GM23338 (cell line): ENCODE measurements around the gene CALCB. TPM values are rescaled to one million over a fixed set of nuclear protein-coding genes. Genes with fewer than 3 reads are reported as not detected.

Experiments used
- ATAC-seq: fragments of 200-7000 bp; cut with Tn5 transposase; 3 replicates; pipeline ENCODE4 v1.9.1; 2020
- DNase-seq: peaks from one replicate; pipeline ENCODE4 v3.0.0-alpha.2; 2015; ENCODE audit warnings: low spot score
- H2AFZ ChIP-seq: fragments of 200-600 bp; sonication (generic); 2 replicates; pipeline ENCODE4 v1.8.0; 2016; ENCODE audit warnings: antibody characterized with exemption, mild to moderate bottlenecking, moderate library complexity
- H3F3A ChIP-seq: fragments of 200-600 bp; sonication (generic); replicated peaks from 2 replicates; pipeline ENCODE4 v1.8.0; 2017; ENCODE audit warnings: antibody characterized with exemption, mixed run types, low read depth
- H3K27ac ChIP-seq: fragments of 200-600 bp; sonication (generic); 2 replicates; pipeline ENCODE4 v1.6.1; 2016; ENCODE audit warnings: low read depth
- H3K27me3 ChIP-seq: fragments of 200-600 bp; sonication (generic); 2 replicates; pipeline ENCODE4 v1.8.0; 2016; ENCODE audit warnings: mild to moderate bottlenecking, mixed run types, moderate library complexity; ENCODE audit not compliant: insufficient read depth
- H3K36me3 ChIP-seq: fragments of 200-600 bp; sonication (generic); 2 replicates; pipeline ENCODE4 v1.8.0; 2016; ENCODE audit warnings: mild to moderate bottlenecking; ENCODE audit not compliant: insufficient read depth
- H3K4me1 ChIP-seq: fragments of 200-600 bp; sonication (generic); 2 replicates; pipeline ENCODE4 v1.8.0; 2016; ENCODE audit warnings: mild to moderate bottlenecking, moderate library complexity; ENCODE audit not compliant: insufficient read depth
- H3K4me2 ChIP-seq: fragments of 200-600 bp; sonication (generic); 2 replicates; pipeline ENCODE4 v1.7.1; 2017; ENCODE audit warnings: mixed run types
- H3K4me3 ChIP-seq: fragments of 200-600 bp; sonication (generic); 2 replicates; pipeline ENCODE4 v1.6.1; 2016; ENCODE audit warnings: mixed run types
- H3K79me2 ChIP-seq: fragments of 200-600 bp; sonication (generic); replicated peaks from 2 replicates; pipeline ENCODE4 v1.8.0; 2017; ENCODE audit warnings: mild to moderate bottlenecking; ENCODE audit not compliant: insufficient read depth
- H3K9me2 ChIP-seq: fragments of 200-600 bp; sonication (generic); 2 replicates; pipeline ENCODE4 v1.8.0; 2017; ENCODE audit not compliant: insufficient read depth
- H4K20me1 ChIP-seq: fragments of 200-600 bp; sonication (generic); replicated peaks from 2 replicates; pipeline ENCODE4 v1.8.0; 2017; ENCODE audit warnings: mild to moderate bottlenecking; ENCODE audit not compliant: insufficient read depth
- H3K27ac Mint-ChIP-seq: 2 replicates; pipeline ENCODE4 v1.8.0; 2020; ENCODE audit warnings: inconsistent platforms, mild to moderate bottlenecking, moderate library complexity, mixed read lengths
- H3K27me3 Mint-ChIP-seq: 3 replicates; pipeline ENCODE4 v1.8.0; 2022; ENCODE audit warnings: low read depth, mild to moderate bottlenecking, moderate library complexity, mixed read lengths, inconsistent platforms; ENCODE audit not compliant: insufficient read depth, poor library complexity
- H3K36me3 Mint-ChIP-seq: 3 replicates; pipeline ENCODE4 v1.8.0; 2021; ENCODE audit warnings: low read depth, mild to moderate bottlenecking, inconsistent platforms, moderate library complexity, mixed read lengths
- H3K4me1 Mint-ChIP-seq: 3 replicates; pipeline ENCODE4 v1.8.0; 2020; ENCODE audit warnings: mild to moderate bottlenecking, inconsistent platforms, mixed read lengths
- H3K4me3 Mint-ChIP-seq: 3 replicates; pipeline ENCODE4 v1.8.0; 2021; ENCODE audit warnings: moderate library complexity, mild to moderate bottlenecking, inconsistent platforms, mixed read lengths
- H3K9me3 Mint-ChIP-seq: 3 replicates; pipeline ENCODE4 v1.8.0; 2020; ENCODE audit warnings: moderate library complexity, mild to moderate bottlenecking, inconsistent platforms, mixed read lengths
- CREB1 ChIP-seq: fragments of 250-450 bp; sonication (Bioruptor Pico); IDR thresholded peaks from 2 replicates; pipeline ENCODE4 v1.5.0; 2020; ENCODE audit warnings: low read depth, mild to moderate bottlenecking, moderate library complexity
- CTCF ChIP-seq, 2 experiments: fragments of 200-600 bp in 1 of 2; sonication (generic) in 1 of 2; conservative IDR thresholded peaks; 2 replicates each; pipeline versions ENCODE4 v1.5.1 to v1.6.1; 2016 to 2017; ENCODE audit warnings: antibody characterized with exemption in 2 of 2, low read depth in 2 of 2, mild to moderate bottlenecking in 2 of 2, moderate library complexity in 1 of 2
- ETS1 ChIP-seq: IDR thresholded peaks from 2 replicates; pipeline ENCODE4 v1.6.1; 2016; ENCODE audit warnings: antibody characterized with exemption
- EZH2 ChIP-seq: fragments of 200-600 bp; sonication (generic); IDR thresholded peaks from one replicate; pipeline ENCODE4 v1.8.0; 2017; ENCODE audit warnings: antibody characterized with exemption, mild to moderate bottlenecking, low read depth; ENCODE audit not compliant: unreplicated experiment
- EZH2phosphoT487 ChIP-seq: fragments of 200-600 bp; sonication (generic); IDR thresholded peaks from one replicate; pipeline ENCODE4 v1.8.1; 2018; ENCODE audit warnings: antibody characterized with exemption; ENCODE audit not compliant: unreplicated experiment
- JUNB ChIP-seq: IDR thresholded peaks from one replicate; pipeline ENCODE4 v1.6.1; 2016; ENCODE audit warnings: antibody characterized with exemption; ENCODE audit not compliant: unreplicated experiment
- NANOG ChIP-seq: IDR thresholded peaks from 2 replicates; pipeline ENCODE4 v1.6.1; 2016; ENCODE audit warnings: antibody characterized with exemption, borderline replicate concordance
- POLR2AphosphoS5 ChIP-seq: IDR thresholded peaks from 2 replicates; pipeline ENCODE4 v1.6.1; 2016; ENCODE audit warnings: antibody characterized with exemption, low read depth
- REST ChIP-seq: IDR thresholded peaks from one replicate; pipeline ENCODE4 v1.6.1; 2018; ENCODE audit warnings: antibody characterized with exemption; ENCODE audit not compliant: unreplicated experiment
- STAT1 ChIP-seq: IDR thresholded peaks from one replicate; pipeline ENCODE4 v1.6.1; 2016; ENCODE audit warnings: antibody characterized with exemption; ENCODE audit not compliant: unreplicated experiment
- ZNF114 ChIP-seq: fragments of 250-450 bp; sonication (Bioruptor Pico); IDR thresholded peaks from 2 replicates; pipeline ENCODE4 v1.5.0; 2020; ENCODE audit warnings: mild to moderate bottlenecking, moderate library complexity
- ZNF331 ChIP-seq: fragments of 250-450 bp; sonication (Bioruptor Pico); IDR thresholded peaks from 2 replicates; pipeline ENCODE4 v1.5.0; 2020; ENCODE audit warnings: low read depth, mild to moderate bottlenecking, moderate library complexity
- ZNF462 ChIP-seq: fragments of 250-450 bp; sonication (Bioruptor Pico); IDR thresholded peaks from 2 replicates; pipeline ENCODE4 v1.5.0; 2020; ENCODE audit warnings: mild to moderate bottlenecking, moderate library complexity
- polyA plus RNA-seq: library from polyadenylated mRNA; unstranded; fragments of >200 nt; fragmentation: Nextera tagmentation; extraction: Ambion mirVana; gene quantifications from 2 replicates; pipeline ENCODE4 v1.2.1, GENCODE V29; 2016
- total RNA-seq: library from RNA; depleted of rRNA; stranded (reverse); fragments of >200 nt; shearing (Covaris generic); gene quantifications from 2 replicates; pipeline ENCODE4 v1.2.3, GENCODE V29; 2014

The CALCB gene
- total and polyA plus RNA-seq, 2 experiments from 2014 or later: 7.9 to 9.5 TPM

DNA sequence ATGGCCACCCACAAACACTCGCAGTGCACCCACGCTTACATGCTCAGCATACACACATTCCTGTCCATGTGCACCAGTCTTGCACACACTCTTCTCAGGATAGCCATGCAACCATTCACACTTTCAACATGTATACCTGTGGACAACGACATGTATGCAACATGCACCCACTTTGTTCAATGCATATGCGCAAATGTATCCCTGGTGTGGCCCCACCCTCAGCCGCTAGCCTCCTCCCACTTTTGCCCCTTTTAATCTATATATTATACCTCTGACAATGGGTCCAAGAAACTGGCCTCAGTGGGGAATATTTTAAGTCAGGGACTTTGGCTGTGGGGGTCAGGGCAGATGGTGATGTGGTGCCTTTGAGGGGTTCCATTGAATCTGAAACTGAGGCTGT lies 42.3 kb downstream of the CALCB start:
- H2AFZ ChIP-seq: no peak overlapping the region
- H3K36me3 ChIP-seq: no peaks in the 10 kb centered on the region
- ATAC-seq: no peak
- no peaks in the 10 kb centered on the region for H4K20me1 ChIP-seq
- H3K27me3 ChIP-seq: peaks cover 31% of the 10 kb centered on the region
- no peak overlapping the region for H3K27ac ChIP-seq
- peaks cover 30% of the 10 kb centered on the region for H3K27me3 Mint-ChIP-seq
- H3K27ac Mint-ChIP-seq: no peak overlapping the region
- H3K4me3 Mint-ChIP-seq: no peak overlapping the region
- H3K4me1 Mint-ChIP-seq: peaks cover 11% of the 10 kb centered on the region
- H3K36me3 Mint-ChIP-seq: no peaks in the 10 kb centered on the region
- no peaks in the 10 kb centered on the region for H3F3A ChIP-seq
- no peak overlapping the region for H3K4me3 ChIP-seq
- no peak for DNase-seq
- 0 out of 2 replicates have a peak, but pooled peaks cover 6% of the 10 kb centered on the region for H3K4me1 ChIP-seq
- no peaks in the 10 kb centered on the region for H3K9me3 Mint-ChIP-seq
- no peak overlapping the region for H3K4me2 ChIP-seq
- no peaks in the 10 kb centered on the region for H3K9me2 ChIP-seq
- H3K79me2 ChIP-seq: no peaks in the 10 kb centered on the region
- TF ChIP-seq JUNB (no peak), ZNF331 (CRISPR knock-in tag) (no peak), CTCF (conservative IDR thresholded peaks at IDR 0.05; ENCODE audit: low read depth in 2 of 2) (no peak), CREB1 (CRISPR knock-in tag) (no peak), NANOG (no peak), POLR2AphosphoS5 (no peak), ZNF462 (CRISPR knock-in tag) (no peak), ETS1 (no peak), STAT1 (no peak), EZH2phosphoT487 (no peak), EZH2 (no peak), ZNF114 (no peak), REST (no peak)
